ENCODE measurements around the gene LCN10. TPM values are rescaled to one million over a fixed set of nuclear protein-coding genes. Genes with fewer than 3 reads are reported as not detected.
"Not testable (repeated sequence)": the region's sequence is repeated elsewhere in the genome, so short reads cannot be mapped to it uniquely, and the experiment has no call there.

Gene LCN10
- polyA plus RNA-seq, 4 donors = 1.1 to 8.4 (median 4.7) TPM; not detected in 1

- Histone ChIP-seq H3K27me3 (ENCODE audit: control insufficient read depth in 3 of 3, insufficient read depth in 3 of 3, low read length in 3 of 3) (peaks cover 0 to 2% (median 0%) of the 10 kb centered on the region in 3 donors), H3K9me3 (ENCODE audit: control insufficient read depth in 2 of 2, insufficient read depth in 1 of 2, low read depth in 1 of 2, low read length in 1 of 2) (peaks cover 0 to 12% of the 10 kb centered on the region in 2 donors), H3K36me3 (ENCODE audit: control insufficient read depth in 3 of 3, insufficient read depth in 2 of 3, low read depth in 1 of 3, low read length in 3 of 3) (no peaks in the 10 kb centered on the region), H3K4me3 (ENCODE audit: low read depth in 1 of 3, low read length in 3 of 3) (no peak overlapping the region), H3K27ac (ENCODE audit: low read depth in 1 of 3, low read length in 2 of 3) (no peak overlapping the region), H3K4me1 (ENCODE audit: control insufficient read depth in 3 of 3, insufficient read depth in 2 of 3, low read depth in 1 of 3, low read length in 2 of 3) (peaks cover 0 to 11% (median 0%) of the 10 kb centered on the region in 3 donors)
- FAIRE-seq (no peak), DNase-seq (no peak)
- 80 to 82% (median 82%) methylated on average over 27 of the region's 27 CpGs for WGBS, 3 donors
These were observed 16.9 kb upstream of the LCN10 start for GRCh38 chr9:136759436-136760325.

- H3K4me3 ChIP-seq (ENCODE audit: low read depth in 1 of 3, low read length in 3 of 3) = no peak overlapping the region
- peaks cover 0 to 2% (median 0%) of the 10 kb centered on the region in 3 donors for H3K27me3 ChIP-seq (ENCODE audit: control insufficient read depth in 3 of 3, insufficient read depth in 3 of 3, low read length in 3 of 3)
- no peak overlapping the region for H3K27ac ChIP-seq (ENCODE audit: low read depth in 1 of 3, low read length in 2 of 3)
- H3K36me3 ChIP-seq (ENCODE audit: control insufficient read depth in 3 of 3, insufficient read depth in 2 of 3, low read depth in 1 of 3, low read length in 3 of 3) = no peaks in the 10 kb centered on the region
- peaks cover 0 to 12% of the 10 kb centered on the region in 2 donors for H3K9me3 ChIP-seq (ENCODE audit: control insufficient read depth in 2 of 2, insufficient read depth in 1 of 2, low read depth in 1 of 2, low read length in 1 of 2)
- FAIRE-seq (no peak), DNase-seq (no peak)
- WGBS, 3 donors = 73 to 78% (median 78%) methylated on average over 7 to 9 of the region's 9 CpGs
- peaks cover 0 to 4% (median 0%) of the 10 kb centered on the region in 3 donors for H3K4me1 ChIP-seq (ENCODE audit: control insufficient read depth in 3 of 3, insufficient read depth in 2 of 3, low read depth in 1 of 3, low read length in 2 of 3)
These were observed 16.3 kb upstream of the LCN10 start for GRCh38 chr9:136759001-136759400.

- H3K9me3 ChIP-seq (ENCODE audit: control insufficient read depth in 2 of 2, insufficient read depth in 1 of 2, low read depth in 1 of 2, low read length in 1 of 2) = peaks cover 0 to 12% of the 10 kb centered on the region in 2 donors
- no peak overlapping the region for H3K4me3 ChIP-seq (ENCODE audit: low read depth in 1 of 3, low read length in 3 of 3)
- peaks cover 0 to 2% (median 0%) of the 10 kb centered on the region in 3 donors for H3K27me3 ChIP-seq (ENCODE audit: control insufficient read depth in 3 of 3, insufficient read depth in 3 of 3, low read length in 3 of 3)
- FAIRE-seq = no peak
- no peak for DNase-seq
- WGBS, 3 donors = 86 to 95% (median 87%) methylated on average over 13 to 20 of the region's 20 CpGs
- H3K27ac ChIP-seq (ENCODE audit: low read depth in 1 of 3, low read length in 2 of 3) = no peak overlapping the region
- no peaks in the 10 kb centered on the region for H3K4me1 ChIP-seq (ENCODE audit: control insufficient read depth in 3 of 3, insufficient read depth in 2 of 3, low read depth in 1 of 3, low read length in 2 of 3)
- no peaks in the 10 kb centered on the region for H3K36me3 ChIP-seq (ENCODE audit: control insufficient read depth in 3 of 3, insufficient read depth in 2 of 3, low read depth in 1 of 3, low read length in 3 of 3)
These were observed 15.0 kb upstream of the LCN10 start for GRCh38 chr9:136757751-136758140.

GRCh38 chr9:136757328-136757727, 14.6 kb upstream of the LCN10 start:
- H3K27me3 ChIP-seq (ENCODE audit: control insufficient read depth in 3 of 3, insufficient read depth in 3 of 3, low read length in 3 of 3) = peaks cover 0 to 2% (median 0%) of the 10 kb centered on the region in 3 donors
- DNase-seq = no peak
- no peak for FAIRE-seq
- 84 to 89% (median 86%) methylated on average over 19 to 20 of the region's 20 CpGs for WGBS, 3 donors
- no peaks in the 10 kb centered on the region for H3K4me1 ChIP-seq (ENCODE audit: control insufficient read depth in 3 of 3, insufficient read depth in 2 of 3, low read depth in 1 of 3, low read length in 2 of 3)
- H3K36me3 ChIP-seq (ENCODE audit: control insufficient read depth in 3 of 3, insufficient read depth in 2 of 3, low read depth in 1 of 3, low read length in 3 of 3) = no peaks in the 10 kb centered on the region
- no peak overlapping the region for H3K27ac ChIP-seq (ENCODE audit: low read depth in 1 of 3, low read length in 2 of 3)
- peaks cover 0 to 13% of the 10 kb centered on the region in 2 donors for H3K9me3 ChIP-seq (ENCODE audit: control insufficient read depth in 2 of 2, insufficient read depth in 1 of 2, low read depth in 1 of 2, low read length in 1 of 2)
- no peak overlapping the region for H3K4me3 ChIP-seq (ENCODE audit: low read depth in 1 of 3, low read length in 3 of 3)

GRCh38 chr9:136756836-136757235, 14.1 kb upstream of the LCN10 start:
- Histone ChIP-seq H3K4me1 (ENCODE audit: control insufficient read depth in 3 of 3, insufficient read depth in 2 of 3, low read depth in 1 of 3, low read length in 2 of 3) (no peaks in the 10 kb centered on the region), H3K27me3 (ENCODE audit: control insufficient read depth in 3 of 3, insufficient read depth in 3 of 3, low read length in 3 of 3) (peaks cover 0 to 2% (median 0%) of the 10 kb centered on the region in 3 donors), H3K9me3 (ENCODE audit: control insufficient read depth in 2 of 2, insufficient read depth in 1 of 2, low read depth in 1 of 2, low read length in 1 of 2) (peaks cover 0 to 18% of the 10 kb centered on the region in 2 donors), H3K4me3 (ENCODE audit: low read depth in 1 of 3, low read length in 3 of 3) (no peak overlapping the region), H3K36me3 (ENCODE audit: control insufficient read depth in 3 of 3, insufficient read depth in 2 of 3, low read depth in 1 of 3, low read length in 3 of 3) (no peaks in the 10 kb centered on the region), H3K27ac (ENCODE audit: low read depth in 1 of 3, low read length in 2 of 3) (no peak overlapping the region)
- 91 to 96% (median 95%) methylated on average over 18 of the region's 18 CpGs for WGBS, 3 donors
- no peak for FAIRE-seq
- no peak for DNase-seq

GRCh38 chr9:136756134-136756438, 13.3 kb upstream of the LCN10 start:
- H3K36me3 ChIP-seq (ENCODE audit: control insufficient read depth in 3 of 3, insufficient read depth in 2 of 3, low read depth in 1 of 3, low read length in 3 of 3) = no peaks in the 10 kb centered on the region
- no peak overlapping the region for H3K4me3 ChIP-seq (ENCODE audit: low read depth in 1 of 3, low read length in 3 of 3)
- H3K27ac ChIP-seq (ENCODE audit: low read depth in 1 of 3, low read length in 2 of 3) = no peak overlapping the region
- no peaks in the 10 kb centered on the region for H3K4me1 ChIP-seq (ENCODE audit: control insufficient read depth in 3 of 3, insufficient read depth in 2 of 3, low read depth in 1 of 3, low read length in 2 of 3)
- peaks cover 0 to 2% (median 0%) of the 10 kb centered on the region in 3 donors for H3K27me3 ChIP-seq (ENCODE audit: control insufficient read depth in 3 of 3, insufficient read depth in 3 of 3, low read length in 3 of 3)
- FAIRE-seq (no peak), DNase-seq (no peak)
- WGBS, 3 donors = 94 to 99% (median 95%) methylated on average over 4 of the region's 4 CpGs
- H3K9me3 ChIP-seq (ENCODE audit: control insufficient read depth in 2 of 2, insufficient read depth in 1 of 2, low read depth in 1 of 2, low read length in 1 of 2) = peaks cover 0 to 23% of the 10 kb centered on the region in 2 donors

GRCh38 chr9:136755302-136756133, 12.8 kb upstream of the LCN10 start:
- not testable (repeated sequence) for FAIRE-seq; H3K4me3 ChIP-seq (ENCODE audit: low read depth in 1 of 3, low read length in 3 of 3); DNase-seq; H3K27ac ChIP-seq (ENCODE audit: low read depth in 1 of 3, low read length in 2 of 3); H3K36me3 ChIP-seq (ENCODE audit: control insufficient read depth in 3 of 3, insufficient read depth in 2 of 3, low read depth in 1 of 3, low read length in 3 of 3); H3K4me1 ChIP-seq (ENCODE audit: control insufficient read depth in 3 of 3, insufficient read depth in 2 of 3, low read depth in 1 of 3, low read length in 2 of 3); H3K27me3 ChIP-seq (ENCODE audit: control insufficient read depth in 3 of 3, insufficient read depth in 3 of 3, low read length in 3 of 3)
- H3K9me3 ChIP-seq (ENCODE audit: control insufficient read depth in 2 of 2, insufficient read depth in 1 of 2, low read depth in 1 of 2, low read length in 1 of 2) = peaks cover 0 to 23% of the 10 kb centered on the region in 2 donors
- 86 to 89% (median 88%) methylated on average over 21 to 22 of the region's 22 CpGs for WGBS, 3 donors

- H3K27me3 ChIP-seq (ENCODE audit: control insufficient read depth in 3 of 3, insufficient read depth in 3 of 3, low read length in 3 of 3) = peaks cover 0 to 2% (median 0%) of the 10 kb centered on the region in 3 donors
- 70 to 80% (median 76%) methylated on average over 21 to 24 of the region's 24 CpGs for WGBS, 3 donors
- peaks cover 0 to 23% of the 10 kb centered on the region in 2 donors for H3K9me3 ChIP-seq (ENCODE audit: control insufficient read depth in 2 of 2, insufficient read depth in 1 of 2, low read depth in 1 of 2, low read length in 1 of 2)
- H3K36me3 ChIP-seq (ENCODE audit: control insufficient read depth in 3 of 3, insufficient read depth in 2 of 3, low read depth in 1 of 3, low read length in 3 of 3) = no peaks in the 10 kb centered on the region
- no peak for DNase-seq
- no peak overlapping the region for H3K4me3 ChIP-seq (ENCODE audit: low read depth in 1 of 3, low read length in 3 of 3)
- no peak overlapping the region for H3K27ac ChIP-seq (ENCODE audit: low read depth in 1 of 3, low read length in 2 of 3)
- H3K4me1 ChIP-seq (ENCODE audit: control insufficient read depth in 3 of 3, insufficient read depth in 2 of 3, low read depth in 1 of 3, low read length in 2 of 3) = no peaks in the 10 kb centered on the region
- FAIRE-seq = no peak
These were observed 12.0 kb upstream of the LCN10 start for GRCh38 chr9:136754626-136755301.
